Mesenchymal stem cell (in vitro differentiated cells and primary cell): ENCODE measurements around the gene PTPRN2.

Experiments
- DNase-seq: peaks from one replicate; pipeline ENCODE4 v3.0.0-alpha.2; 2013
- H2AFZ ChIP-seq: one replicate; pipeline ENCODE4 v1.6.1; 2013; ENCODE audit warnings: low read depth, mild to moderate bottlenecking, control low read depth, inconsistent platforms, low read length, moderate library complexity
- H2AK5ac ChIP-seq: 2 replicates; pipeline ENCODE4 v1.6.1; 2013; ENCODE audit warnings: low read length, moderate library complexity, mild to moderate bottlenecking, inconsistent platforms; ENCODE audit not compliant: severe bottlenecking
- H2BK120ac ChIP-seq: one replicate; pipeline ENCODE4 v1.6.1; 2013; ENCODE audit warnings: low read depth, mild to moderate bottlenecking, inconsistent platforms, low read length, moderate library complexity
- H2BK12ac ChIP-seq, 2 experiments: one replicate each; pipeline ENCODE4 v1.6.1; 2013; ENCODE audit warnings: inconsistent platforms in 2 of 2, low read length in 2 of 2, mild to moderate bottlenecking in 2 of 2, moderate library complexity in 2 of 2, control low read depth in 1 of 2
- H2BK15ac ChIP-seq: one replicate; pipeline ENCODE4 v1.6.1; 2013; ENCODE audit warnings: mild to moderate bottlenecking, low read depth, inconsistent platforms; ENCODE audit not compliant: poor library complexity, severe bottlenecking
- H2BK5ac ChIP-seq: 2 replicates; pipeline ENCODE4 v1.6.1; 2013; ENCODE audit warnings: low read depth, mild to moderate bottlenecking, low read length, control low read depth, inconsistent platforms; ENCODE audit not compliant: poor library complexity, severe bottlenecking
- H3K14ac ChIP-seq, 2 experiments: one replicate each; pipeline ENCODE4 v1.6.1; 2013; ENCODE audit warnings: inconsistent platforms in 2 of 2, low read length in 2 of 2, control low read depth in 1 of 2, mild to moderate bottlenecking in 1 of 2, moderate library complexity in 1 of 2
- H3K18ac ChIP-seq, 2 experiments: one replicate each; pipeline ENCODE4 v1.6.1; 2013; ENCODE audit warnings: inconsistent platforms in 2 of 2, low read length in 2 of 2, control low read depth in 1 of 2, low read depth in 1 of 2, mild to moderate bottlenecking in 1 of 2
- H3K23ac ChIP-seq, 2 experiments: one replicate each; pipeline ENCODE4 v1.6.1; 2013; ENCODE audit warnings: inconsistent platforms in 2 of 2, low read length in 2 of 2, mild to moderate bottlenecking in 2 of 2, moderate library complexity in 2 of 2, control low read depth in 1 of 2
- H3K27ac ChIP-seq: 2 replicates; pipeline ENCODE4 v1.5.1; 2013; ENCODE audit warnings: mild to moderate bottlenecking, moderate library complexity, low read length, control low read depth, inconsistent platforms; ENCODE audit not compliant: poor library complexity, severe bottlenecking
- H3K27me3 ChIP-seq, 2 experiments: 2 replicates each; pipeline versions ENCODE4 v1.6.1 to v1.7.0; 2013; ENCODE audit warnings: low read length in 2 of 2, mild to moderate bottlenecking in 2 of 2, moderate library complexity in 2 of 2, control low read depth in 1 of 2, inconsistent platforms in 1 of 2; ENCODE audit not compliant: control insufficient read depth in 1 of 2, insufficient read depth in 1 of 2
- H3K36me3 ChIP-seq, 2 experiments: 2 replicates each; pipeline versions ENCODE4 v1.6.1 to v1.7.0; 2013; ENCODE audit warnings: low read length in 2 of 2, control low read depth in 1 of 2, inconsistent platforms in 1 of 2, low read depth in 1 of 2, mild to moderate bottlenecking in 1 of 2; ENCODE audit not compliant: insufficient read depth in 2 of 2, control insufficient read depth in 1 of 2
- H3K4ac ChIP-seq, 2 experiments: one replicate each; pipeline ENCODE4 v1.6.1; 2013; ENCODE audit warnings: inconsistent platforms in 2 of 2, low read length in 2 of 2, mild to moderate bottlenecking in 2 of 2, moderate library complexity in 2 of 2, control low read depth in 1 of 2, low read depth in 1 of 2
- H3K4me1 ChIP-seq: 2 replicates; pipeline ENCODE4 v1.6.1; 2013; ENCODE audit warnings: low read depth, low read length, control low read depth; ENCODE audit not compliant: control insufficient read depth, insufficient read depth
- H3K4me2 ChIP-seq: 2 replicates; pipeline ENCODE4 v1.6.1; 2013; ENCODE audit warnings: low read length, mild to moderate bottlenecking, inconsistent platforms; ENCODE audit not compliant: poor library complexity, severe bottlenecking
- H3K4me3 ChIP-seq, 2 experiments: 2 replicates each; pipeline versions ENCODE4 v1.5.1 to v1.7.0; 2013; ENCODE audit warnings: low read length in 2 of 2, mild to moderate bottlenecking in 2 of 2, control low read depth in 1 of 2, low read depth in 1 of 2; ENCODE audit not compliant: insufficient read depth in 1 of 2
- H3K79me1 ChIP-seq: replicated peaks from 2 replicates; pipeline ENCODE4 v1.6.1; 2013; ENCODE audit warnings: mild to moderate bottlenecking, control low read depth, low read length, inconsistent platforms; ENCODE audit not compliant: poor library complexity, severe bottlenecking
- H3K9ac ChIP-seq: 2 replicates; pipeline ENCODE4 v1.7.0; 2013; ENCODE audit warnings: mild to moderate bottlenecking, low read length, moderate library complexity
- H3K9me3 ChIP-seq: 2 replicates; pipeline ENCODE4 v1.7.0; 2013; ENCODE audit warnings: mild to moderate bottlenecking, low read length; ENCODE audit not compliant: control insufficient read depth
- H4K8ac ChIP-seq: one replicate; pipeline ENCODE4 v1.6.1; 2013; ENCODE audit warnings: inconsistent platforms, mild to moderate bottlenecking, low read length, moderate library complexity
- H4K91ac ChIP-seq: one replicate; pipeline ENCODE4 v1.6.1; 2013; ENCODE audit warnings: mild to moderate bottlenecking, low read length, inconsistent platforms
- WGBS: methylation state at CpG from one replicate; pipeline ENCODE4 v1.1.7; 2013; ENCODE audit warnings: mixed read lengths; 5-methylcytosine and 5-hydroxymethylcytosine counted together

PTPRN2 gene

GRCh38 chr7:157998884-157999552 is 588.6 kb downstream of the PTPRN2 start:
- H2BK15ac ChIP-seq: no peak overlapping the region
- no peak overlapping the region for H3K4me2 ChIP-seq
- H3K79me1 ChIP-seq: no peaks in the 10 kb centered on the region
- peaks cover 7% of the 10 kb centered on the region for H3K9me3 ChIP-seq
- 82% methylated on average over 24 of the region's 24 CpGs for WGBS
- H3K27ac ChIP-seq: no peak overlapping the region
- H3K36me3 ChIP-seq: no peaks in the 10 kb centered on the region
- no peak overlapping the region for H4K8ac ChIP-seq
- H3K4me3 ChIP-seq: no peak overlapping the region
- no peak overlapping the region for H2BK12ac ChIP-seq
- H3K9ac ChIP-seq: no peak overlapping the region
- no peak overlapping the region for H3K18ac ChIP-seq
- DNase-seq: no peak
- no peaks in the 10 kb centered on the region for H3K27me3 ChIP-seq
- no peak overlapping the region for H2BK5ac ChIP-seq
- no peak overlapping the region for H3K23ac ChIP-seq
- no peak overlapping the region for H2AFZ ChIP-seq
- H3K14ac ChIP-seq: no peak overlapping the region
- H4K91ac ChIP-seq: no peak overlapping the region
- H3K4me1 ChIP-seq: no peaks in the 10 kb centered on the region
- H2BK120ac ChIP-seq: no peak overlapping the region
- H2AK5ac ChIP-seq: no peak overlapping the region
- no peak overlapping the region for H3K4ac ChIP-seq

- Histone ChIP-seq H3K27ac (no peak overlapping the region), H3K4me2 (no peak overlapping the region), H3K23ac (no peak overlapping the region), H3K9ac (no peak overlapping the region), H4K8ac (no peak overlapping the region), H3K36me3 (no peaks in the 10 kb centered on the region), H3K4ac (no peak overlapping the region), H2BK15ac (no peak overlapping the region), H3K79me1 (no peaks in the 10 kb centered on the region), H4K91ac (no peak overlapping the region), H2BK12ac (no peak overlapping the region), H2AFZ (no peak overlapping the region), H3K4me3 (no peak overlapping the region), H2BK5ac (no peak overlapping the region), H3K9me3 (peaks cover 7% of the 10 kb centered on the region), H2BK120ac (no peak overlapping the region), H2AK5ac (no peak overlapping the region), H3K27me3 (no peaks in the 10 kb centered on the region), H3K4me1 (no peaks in the 10 kb centered on the region), H3K18ac (no peak overlapping the region), H3K14ac (no peak overlapping the region)
- no peak for DNase-seq
- WGBS: 60% methylated on average over 4 of the region's 5 CpGs
These were observed 590.2 kb downstream of the PTPRN2 start for GRCh38 chr7:157997471-157997870.

- no peak for DNase-seq
- 76% methylated on average over 8 of the region's 8 CpGs for WGBS
- Histone ChIP-seq H3K36me3 (no peaks in the 10 kb centered on the region), H3K4ac (no peak overlapping the region), H2AFZ (no peak overlapping the region), H2BK120ac (no peak overlapping the region), H4K8ac (no peak overlapping the region), H3K9ac (no peak overlapping the region), H2BK12ac (no peak overlapping the region), H3K23ac (no peak overlapping the region), H3K4me3 (no peak overlapping the region), H4K91ac (no peak overlapping the region), H3K4me2 (no peak overlapping the region), H3K79me1 (no peaks in the 10 kb centered on the region), H3K9me3 (peaks cover 7% of the 10 kb centered on the region), H3K27me3 (no peaks in the 10 kb centered on the region), H3K27ac (no peak overlapping the region), H2AK5ac (no peak overlapping the region), H3K18ac (no peak overlapping the region), H3K14ac (no peak overlapping the region), H2BK5ac (no peak overlapping the region), H3K4me1 (no peaks in the 10 kb centered on the region), H2BK15ac (no peak overlapping the region)
These were observed 590.6 kb downstream of the PTPRN2 start for GRCh38 chr7:157997080-157997440.

- Histone ChIP-seq H3K27ac (no peak overlapping the region), H3K36me3 (no peaks in the 10 kb centered on the region), H3K14ac (no peak overlapping the region), H3K9ac (no peak overlapping the region), H3K9me3 (peaks cover 7% of the 10 kb centered on the region), H2BK5ac (no peak overlapping the region), H4K8ac (no peak overlapping the region), H2BK15ac (no peak overlapping the region), H3K18ac (no peak overlapping the region), H3K4me2 (no peak overlapping the region), H3K4ac (no peak overlapping the region), H3K4me1 (no peaks in the 10 kb centered on the region), H2AK5ac (no peak overlapping the region), H2BK120ac (no peak overlapping the region), H2BK12ac (no peak overlapping the region), H3K23ac (no peak overlapping the region), H2AFZ (no peak overlapping the region), H3K79me1 (no peaks in the 10 kb centered on the region), H4K91ac (no peak overlapping the region), H3K27me3 (no peaks in the 10 kb centered on the region), H3K4me3 (no peak overlapping the region)
- 87% methylated on average over 15 of the region's 16 CpGs for WGBS
- no peak for DNase-seq
These were observed 591.1 kb downstream of the PTPRN2 start for GRCh38 chr7:157996359-157997079.
